Chondrocyte (in vitro differentiated cells): Measurements from ENCODE around the gene LNX1. TPM values are rescaled to one million over a fixed set of nuclear protein-coding genes. Genes with fewer than 3 reads are reported as not detected.

Source experiments
- DNase-seq: peaks from one replicate; pipeline ENCODE4 v3.0.0; 2021; ENCODE audit warnings: mixed read lengths, low spot score
- H3K27ac Mint-ChIP-seq: one replicate; pipeline ENCODE4 v1.8.0; 2021; ENCODE audit warnings: mild to moderate bottlenecking, moderate library complexity, mixed read lengths; ENCODE audit not compliant: unreplicated experiment
- H3K27me3 Mint-ChIP-seq: 2 replicates; pipeline ENCODE4 v1.8.0; 2021; ENCODE audit warnings: low read depth, mixed read lengths
- H3K36me3 Mint-ChIP-seq: 2 replicates; pipeline ENCODE4 v1.8.0; 2021; ENCODE audit warnings: low read depth, mixed read lengths
- H3K4me1 Mint-ChIP-seq: 2 replicates; pipeline ENCODE4 v1.8.0; 2021; ENCODE audit warnings: low read depth, mild to moderate bottlenecking, mixed read lengths
- H3K4me3 Mint-ChIP-seq: one replicate; pipeline ENCODE4 v1.8.0; 2021; ENCODE audit warnings: mild to moderate bottlenecking, moderate library complexity, mixed read lengths; ENCODE audit not compliant: unreplicated experiment
- H3K9me3 Mint-ChIP-seq: 2 replicates; pipeline ENCODE4 v1.8.0; 2021; ENCODE audit warnings: low read depth, mixed read lengths
- CTCF ChIP-seq: fragments of 200-600 bp; sonication (generic); IDR thresholded peaks from 2 replicates; pipeline ENCODE4 v1.5.0; 2021; ENCODE audit warnings: antibody characterized with exemption, mild to moderate bottlenecking, moderate library complexity
- total RNA-seq: library from RNA; stranded (reverse); gene quantifications from 3 replicates; pipeline ENCODE4 v1.2.1, GENCODE V29; 2021

LNX1 gene
- total RNA-seq, 1 donor from 2014 or later: 1.8 TPM

- peaks cover 15% of the 10 kb centered on the region for H3K36me3 Mint-ChIP-seq
- no peaks in the 10 kb centered on the region for H3K27me3 Mint-ChIP-seq
- no peak overlapping the region for H3K4me3 Mint-ChIP-seq
- no peak for DNase-seq
- TF ChIP-seq CTCF: no peak
- H3K27ac Mint-ChIP-seq: no peak overlapping the region
- H3K9me3 Mint-ChIP-seq: no peaks in the 10 kb centered on the region
- peaks cover 21% of the 10 kb centered on the region for H3K4me1 Mint-ChIP-seq
Observed at GRCh38 chr4:53461244-53461643, 130.0 kb downstream of the LNX1 start.

GRCh38 chr4:53459548-53459947 lies 131.7 kb downstream of the LNX1 start:
- DNase-seq: no peak
- Mint-ChIP-seq H3K27me3 (no peaks in the 10 kb centered on the region), H3K9me3 (no peaks in the 10 kb centered on the region), H3K27ac (peak overlapping the region; percentile 51), H3K36me3 (peaks cover 22% of the 10 kb centered on the region), H3K4me3 (no peak overlapping the region), H3K4me1 (peaks cover 16% of the 10 kb centered on the region)
- no peak for TF ChIP-seq CTCF

- H3K36me3 Mint-ChIP-seq: peaks cover 29% of the 10 kb centered on the region
- H3K9me3 Mint-ChIP-seq: peaks cover under 1% of the 10 kb centered on the region
- no peaks in the 10 kb centered on the region for H3K27me3 Mint-ChIP-seq
- no peak overlapping the region for H3K4me3 Mint-ChIP-seq
- no peak overlapping the region for H3K27ac Mint-ChIP-seq
- no peak for TF ChIP-seq CTCF
- H3K4me1 Mint-ChIP-seq: peaks cover 19% of the 10 kb centered on the region
- no peak for DNase-seq
Observed at GRCh38 chr4:53456178-53456577, 135.1 kb downstream of the LNX1 start.

- TF ChIP-seq CTCF: no peak
- Mint-ChIP-seq H3K4me1 (peaks cover 24% of the 10 kb centered on the region), H3K36me3 (peaks cover 30% of the 10 kb centered on the region), H3K9me3 (peaks cover 2% of the 10 kb centered on the region), H3K27ac (no peak overlapping the region), H3K27me3 (no peaks in the 10 kb centered on the region), H3K4me3 (no peak overlapping the region)
- DNase-seq: no peak
Observed at GRCh38 chr4:53455766-53456165, 135.5 kb downstream of the LNX1 start.

- no peak for DNase-seq
- H3K27ac Mint-ChIP-seq: no peak overlapping the region
- no peak overlapping the region for H3K4me3 Mint-ChIP-seq
- no peak for TF ChIP-seq CTCF
- peaks cover 2% of the 10 kb centered on the region for H3K9me3 Mint-ChIP-seq
- peaks cover 11% of the 10 kb centered on the region for H3K4me1 Mint-ChIP-seq
- peaks cover 21% of the 10 kb centered on the region for H3K36me3 Mint-ChIP-seq
- H3K27me3 Mint-ChIP-seq: no peaks in the 10 kb centered on the region
Observed at GRCh38 chr4:53453385-53453784, 137.9 kb downstream of the LNX1 start.
